OCI-LY3 (cell line): ENCODE measurements around the gene BAIAP2.

Experiments used
- EZH2phosphoT487 ChIP-seq: fragments of 200-600 bp; shearing (Covaris generic); IDR thresholded peaks from 2 replicates; pipeline ENCODE4 v1.6.1; 2018; ENCODE audit warnings: antibody characterized with exemption, mixed run types, low read depth
- TF ChIP-seq, protein P1 (sequence below): fragments of 200-600, 300-600 bp; sonication (generic); IDR thresholded peaks from 2 replicates; pipeline ENCODE4 v1.5.1; 2014; ENCODE audit warnings: antibody characterized with exemption, low read length, low read depth

DNA sequence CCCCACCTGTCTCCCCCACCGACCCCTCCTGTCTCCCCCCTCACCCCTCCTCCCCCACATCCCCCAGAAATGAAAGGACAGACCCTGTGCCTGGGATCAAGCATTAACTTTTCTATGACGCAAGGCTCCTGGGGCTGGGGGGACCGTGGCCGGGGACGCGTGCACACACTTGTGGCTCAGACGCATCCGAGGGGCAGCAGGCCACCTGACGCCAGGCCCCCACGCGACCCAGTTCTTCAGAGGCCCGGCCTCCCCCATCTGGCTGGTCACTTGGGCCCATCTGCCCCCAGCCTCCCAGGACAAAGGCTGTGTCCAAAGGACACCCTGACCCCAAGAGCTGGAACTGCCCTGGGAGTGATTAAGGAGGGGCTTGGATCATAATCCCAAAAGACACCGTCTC lies 116.3 kb downstream of the BAIAP2 start:
- TF ChIP-seq, protein P1, sequence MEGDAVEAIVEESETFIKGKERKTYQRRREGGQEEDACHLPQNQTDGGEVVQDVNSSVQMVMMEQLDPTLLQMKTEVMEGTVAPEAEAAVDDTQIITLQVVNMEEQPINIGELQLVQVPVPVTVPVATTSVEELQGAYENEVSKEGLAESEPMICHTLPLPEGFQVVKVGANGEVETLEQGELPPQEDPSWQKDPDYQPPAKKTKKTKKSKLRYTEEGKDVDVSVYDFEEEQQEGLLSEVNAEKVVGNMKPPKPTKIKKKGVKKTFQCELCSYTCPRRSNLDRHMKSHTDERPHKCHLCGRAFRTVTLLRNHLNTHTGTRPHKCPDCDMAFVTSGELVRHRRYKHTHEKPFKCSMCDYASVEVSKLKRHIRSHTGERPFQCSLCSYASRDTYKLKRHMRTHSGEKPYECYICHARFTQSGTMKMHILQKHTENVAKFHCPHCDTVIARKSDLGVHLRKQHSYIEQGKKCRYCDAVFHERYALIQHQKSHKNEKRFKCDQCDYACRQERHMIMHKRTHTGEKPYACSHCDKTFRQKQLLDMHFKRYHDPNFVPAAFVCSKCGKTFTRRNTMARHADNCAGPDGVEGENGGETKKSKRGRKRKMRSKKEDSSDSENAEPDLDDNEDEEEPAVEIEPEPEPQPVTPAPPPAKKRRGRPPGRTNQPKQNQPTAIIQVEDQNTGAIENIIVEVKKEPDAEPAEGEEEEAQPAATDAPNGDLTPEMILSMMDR: no peak
- TF ChIP-seq EZH2phosphoT487: no peak
